ENCODE results near the gene PRKCB.

DNA sequence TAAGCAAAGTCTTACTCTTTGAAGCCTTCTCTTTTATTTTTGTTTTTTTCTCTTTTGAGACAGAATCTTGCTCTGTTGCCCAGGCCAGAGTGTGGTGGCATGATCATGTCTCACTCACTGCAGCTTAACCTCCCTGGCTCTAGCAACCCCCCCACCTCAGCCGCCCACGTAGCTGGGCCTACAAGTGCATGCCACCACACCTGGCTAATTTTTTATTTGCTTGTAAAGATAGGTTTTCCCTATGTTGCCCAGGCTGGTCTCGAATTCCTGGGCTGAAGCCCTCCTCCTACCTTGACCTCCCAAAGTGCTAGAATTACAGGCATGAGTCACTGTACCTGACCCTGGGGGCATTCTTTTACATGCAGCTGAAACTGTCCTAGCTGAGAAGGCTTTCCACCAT, 154.7 kb downstream of the PRKCB start:
- TF ChIP-seq SP2 (tag by site-specific recombination; IDR thresholded peaks at IDR 0.05) (no peak), KLF17 (tag by site-specific recombination; IDR thresholded peaks at IDR 0.05) (no peak), ZNF169 (tag by site-specific recombination; IDR thresholded peaks at IDR 0.05) (no peak), MZF1 (tag by site-specific recombination; IDR thresholded peaks at IDR 0.05; ENCODE audit: borderline replicate concordance) (no peak), YY1 (tag by site-specific recombination; IDR thresholded peaks at IDR 0.05) (no peak), ZNF335 (tag by site-specific recombination; conservative IDR thresholded peaks at IDR 0.05) (no peak), ELK4 (IDR thresholded peaks at IDR 0.05; ENCODE audit: borderline replicate concordance, low read depth, low read length) (no peak)
- TF ChIP-seq, protein P1, sequence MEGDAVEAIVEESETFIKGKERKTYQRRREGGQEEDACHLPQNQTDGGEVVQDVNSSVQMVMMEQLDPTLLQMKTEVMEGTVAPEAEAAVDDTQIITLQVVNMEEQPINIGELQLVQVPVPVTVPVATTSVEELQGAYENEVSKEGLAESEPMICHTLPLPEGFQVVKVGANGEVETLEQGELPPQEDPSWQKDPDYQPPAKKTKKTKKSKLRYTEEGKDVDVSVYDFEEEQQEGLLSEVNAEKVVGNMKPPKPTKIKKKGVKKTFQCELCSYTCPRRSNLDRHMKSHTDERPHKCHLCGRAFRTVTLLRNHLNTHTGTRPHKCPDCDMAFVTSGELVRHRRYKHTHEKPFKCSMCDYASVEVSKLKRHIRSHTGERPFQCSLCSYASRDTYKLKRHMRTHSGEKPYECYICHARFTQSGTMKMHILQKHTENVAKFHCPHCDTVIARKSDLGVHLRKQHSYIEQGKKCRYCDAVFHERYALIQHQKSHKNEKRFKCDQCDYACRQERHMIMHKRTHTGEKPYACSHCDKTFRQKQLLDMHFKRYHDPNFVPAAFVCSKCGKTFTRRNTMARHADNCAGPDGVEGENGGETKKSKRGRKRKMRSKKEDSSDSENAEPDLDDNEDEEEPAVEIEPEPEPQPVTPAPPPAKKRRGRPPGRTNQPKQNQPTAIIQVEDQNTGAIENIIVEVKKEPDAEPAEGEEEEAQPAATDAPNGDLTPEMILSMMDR (tag by site-specific recombination; IDR thresholded peaks at IDR 0.05) = no peak
- TF ChIP-seq, protein P2, sequence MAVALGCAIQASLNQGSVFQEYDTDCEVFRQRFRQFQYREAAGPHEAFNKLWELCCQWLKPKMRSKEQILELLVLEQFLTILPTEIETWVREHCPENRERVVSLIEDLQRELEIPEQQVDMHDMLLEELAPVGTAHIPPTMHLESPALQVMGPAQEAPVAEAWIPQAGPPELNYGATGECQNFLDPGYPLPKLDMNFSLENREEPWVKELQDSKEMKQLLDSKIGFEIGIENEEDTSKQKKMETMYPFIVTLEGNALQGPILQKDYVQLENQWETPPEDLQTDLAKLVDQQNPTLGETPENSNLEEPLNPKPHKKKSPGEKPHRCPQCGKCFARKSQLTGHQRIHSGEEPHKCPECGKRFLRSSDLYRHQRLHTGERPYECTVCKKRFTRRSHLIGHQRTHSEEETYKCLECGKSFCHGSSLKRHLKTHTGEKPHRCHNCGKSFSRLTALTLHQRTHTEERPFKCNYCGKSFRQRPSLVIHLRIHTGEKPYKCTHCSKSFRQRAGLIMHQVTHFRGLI (tag by site-specific recombination; IDR thresholded peaks at IDR 0.05) = no peak

All from HEK293 (cell line).